ENCODE measurements around the gene TRAPPC2L. TPM values are rescaled to one million over a fixed set of nuclear protein-coding genes. Genes with fewer than 3 reads are reported as not detected.

TRAPPC2L gene
- total and polyA plus RNA-seq, 10 of the 15 experiments (the other 5 are each of a cell fraction or from before 2014, with no cell fraction given), result 56.3 to 363 (median 118) TPM

DNA sequence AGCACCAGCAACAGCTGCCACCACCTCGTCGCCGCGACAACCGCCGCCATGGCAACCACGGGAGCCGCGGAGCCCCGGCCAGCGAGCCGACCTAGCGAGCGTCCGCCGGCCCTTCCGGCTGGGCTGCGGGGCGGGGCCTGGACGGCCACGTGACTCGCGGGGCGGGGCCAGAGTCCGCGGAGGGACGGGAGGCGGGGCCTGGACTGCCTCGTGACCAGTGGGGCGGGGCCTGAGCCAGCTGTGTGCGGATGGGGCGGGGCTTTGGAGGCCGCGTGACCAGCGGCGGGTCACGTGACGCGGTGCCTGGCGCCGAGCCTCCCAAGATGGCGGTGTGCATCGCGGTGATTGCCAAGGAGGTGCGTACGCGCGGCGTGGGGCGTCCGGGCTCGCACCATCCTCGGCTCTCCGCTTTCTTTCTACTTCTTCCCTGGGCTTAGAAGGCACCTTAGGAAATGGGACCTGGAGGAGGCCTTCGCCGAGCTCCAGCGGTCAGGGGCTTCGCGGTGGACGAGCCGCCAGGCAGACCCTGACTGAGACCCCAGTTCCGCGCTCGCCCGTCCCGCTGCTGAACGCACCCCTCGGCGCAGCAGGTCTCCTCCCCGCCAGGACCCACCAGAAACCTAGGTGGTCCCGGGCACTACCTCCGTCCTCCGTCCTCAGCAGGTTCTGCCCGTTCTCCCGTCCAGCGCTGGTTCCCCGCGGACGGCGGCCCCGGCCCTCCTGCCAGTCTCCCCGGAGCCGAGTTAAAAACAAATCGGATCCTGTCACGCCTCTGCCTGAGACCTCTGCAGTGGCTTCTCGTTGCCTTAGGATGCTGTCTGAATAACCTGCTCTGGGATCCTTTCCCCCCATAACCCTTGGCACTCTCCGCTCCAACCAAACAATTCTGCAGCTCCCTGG lies at the start of gene TRAPPC2L, which contains the start of gene GALNS (continued):
- TF ChIP-seq, protein P1, sequence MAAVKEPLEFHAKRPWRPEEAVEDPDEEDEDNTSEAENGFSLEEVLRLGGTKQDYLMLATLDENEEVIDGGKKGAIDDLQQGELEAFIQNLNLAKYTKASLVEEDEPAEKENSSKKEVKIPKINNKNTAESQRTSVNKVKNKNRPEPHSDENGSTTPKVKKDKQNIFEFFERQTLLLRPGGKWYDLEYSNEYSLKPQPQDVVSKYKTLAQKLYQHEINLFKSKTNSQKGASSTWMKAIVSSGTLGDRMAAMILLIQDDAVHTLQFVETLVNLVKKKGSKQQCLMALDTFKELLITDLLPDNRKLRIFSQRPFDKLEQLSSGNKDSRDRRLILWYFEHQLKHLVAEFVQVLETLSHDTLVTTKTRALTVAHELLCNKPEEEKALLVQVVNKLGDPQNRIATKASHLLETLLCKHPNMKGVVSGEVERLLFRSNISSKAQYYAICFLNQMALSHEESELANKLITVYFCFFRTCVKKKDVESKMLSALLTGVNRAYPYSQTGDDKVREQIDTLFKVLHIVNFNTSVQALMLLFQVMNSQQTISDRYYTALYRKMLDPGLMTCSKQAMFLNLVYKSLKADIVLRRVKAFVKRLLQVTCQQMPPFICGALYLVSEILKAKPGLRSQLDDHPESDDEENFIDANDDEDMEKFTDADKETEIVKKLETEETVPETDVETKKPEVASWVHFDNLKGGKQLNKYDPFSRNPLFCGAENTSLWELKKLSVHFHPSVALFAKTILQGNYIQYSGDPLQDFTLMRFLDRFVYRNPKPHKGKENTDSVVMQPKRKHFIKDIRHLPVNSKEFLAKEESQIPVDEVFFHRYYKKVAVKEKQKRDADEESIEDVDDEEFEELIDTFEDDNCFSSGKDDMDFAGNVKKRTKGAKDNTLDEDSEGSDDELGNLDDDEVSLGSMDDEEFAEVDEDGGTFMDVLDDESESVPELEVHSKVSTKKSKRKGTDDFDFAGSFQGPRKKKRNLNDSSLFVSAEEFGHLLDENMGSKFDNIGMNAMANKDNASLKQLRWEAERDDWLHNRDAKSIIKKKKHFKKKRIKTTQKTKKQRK (IDR thresholded peaks at IDR 0.05; ENCODE audit: low read depth, low read length), result no peak
- TF ChIP-seq ATF7 (IDR thresholded peaks at IDR 0.05; ENCODE audit: low read depth) (no peak), RELA (IDR thresholded peaks at IDR 0.05; ENCODE audit: borderline replicate concordance, partially characterized antibody) (peak; percentile 91), CREB1 (IDR thresholded peaks at IDR 0.05; ENCODE audit: low read depth) (no peak), MXI1 (IDR thresholded peaks at IDR 0.05; ENCODE audit: low read depth, low read length) (peak; percentile 90), MTA3 (IDR thresholded peaks at IDR 0.05; ENCODE audit: borderline replicate concordance, low read length) (no peak), POU2F2 (IDR thresholded peaks at IDR 0.05; ENCODE audit: borderline replicate concordance, low read depth, low read length) (peak; percentile 39; the same call in 1 of the 3 replicates), SMARCA5 (IDR thresholded peaks at IDR 0.05) (no peak), CBX3 (IDR thresholded peaks at IDR 0.05; ENCODE audit: borderline replicate concordance, low read depth) (no peak), PAX5 (IDR thresholded peaks at IDR 0.05; ENCODE audit: borderline replicate concordance, low read depth, low read length) (no peak), MEF2A (IDR thresholded peaks at IDR 0.05; ENCODE audit: insufficient read depth, low read depth, low read length) (no peak), CHD2 (IDR thresholded peaks at IDR 0.05; ENCODE audit: borderline replicate concordance, low read depth, low read length) (0 out of 2 replicates have a peak, but pooled peaks have one; percentile 35)
- TF ChIP-seq, protein P2, sequence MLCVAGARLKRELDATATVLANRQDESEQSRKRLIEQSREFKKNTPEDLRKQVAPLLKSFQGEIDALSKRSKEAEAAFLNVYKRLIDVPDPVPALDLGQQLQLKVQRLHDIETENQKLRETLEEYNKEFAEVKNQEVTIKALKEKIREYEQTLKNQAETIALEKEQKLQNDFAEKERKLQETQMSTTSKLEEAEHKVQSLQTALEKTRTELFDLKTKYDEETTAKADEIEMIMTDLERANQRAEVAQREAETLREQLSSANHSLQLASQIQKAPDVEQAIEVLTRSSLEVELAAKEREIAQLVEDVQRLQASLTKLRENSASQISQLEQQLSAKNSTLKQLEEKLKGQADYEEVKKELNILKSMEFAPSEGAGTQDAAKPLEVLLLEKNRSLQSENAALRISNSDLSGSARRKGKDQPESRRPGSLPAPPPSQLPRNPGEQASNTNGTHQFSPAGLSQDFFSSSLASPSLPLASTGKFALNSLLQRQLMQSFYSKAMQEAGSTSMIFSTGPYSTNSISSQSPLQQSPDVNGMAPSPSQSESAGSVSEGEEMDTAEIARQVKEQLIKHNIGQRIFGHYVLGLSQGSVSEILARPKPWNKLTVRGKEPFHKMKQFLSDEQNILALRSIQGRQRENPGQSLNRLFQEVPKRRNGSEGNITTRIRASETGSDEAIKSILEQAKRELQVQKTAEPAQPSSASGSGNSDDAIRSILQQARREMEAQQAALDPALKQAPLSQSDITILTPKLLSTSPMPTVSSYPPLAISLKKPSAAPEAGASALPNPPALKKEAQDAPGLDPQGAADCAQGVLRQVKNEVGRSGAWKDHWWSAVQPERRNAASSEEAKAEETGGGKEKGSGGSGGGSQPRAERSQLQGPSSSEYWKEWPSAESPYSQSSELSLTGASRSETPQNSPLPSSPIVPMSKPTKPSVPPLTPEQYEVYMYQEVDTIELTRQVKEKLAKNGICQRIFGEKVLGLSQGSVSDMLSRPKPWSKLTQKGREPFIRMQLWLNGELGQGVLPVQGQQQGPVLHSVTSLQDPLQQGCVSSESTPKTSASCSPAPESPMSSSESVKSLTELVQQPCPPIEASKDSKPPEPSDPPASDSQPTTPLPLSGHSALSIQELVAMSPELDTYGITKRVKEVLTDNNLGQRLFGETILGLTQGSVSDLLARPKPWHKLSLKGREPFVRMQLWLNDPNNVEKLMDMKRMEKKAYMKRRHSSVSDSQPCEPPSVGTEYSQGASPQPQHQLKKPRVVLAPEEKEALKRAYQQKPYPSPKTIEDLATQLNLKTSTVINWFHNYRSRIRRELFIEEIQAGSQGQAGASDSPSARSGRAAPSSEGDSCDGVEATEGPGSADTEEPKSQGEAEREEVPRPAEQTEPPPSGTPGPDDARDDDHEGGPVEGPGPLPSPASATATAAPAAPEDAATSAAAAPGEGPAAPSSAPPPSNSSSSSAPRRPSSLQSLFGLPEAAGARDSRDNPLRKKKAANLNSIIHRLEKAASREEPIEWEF (IDR thresholded peaks at IDR 0.05; ENCODE audit: insufficient replicate concordance, low read depth, low read length), result no peak
- TF ChIP-seq, protein P3, sequence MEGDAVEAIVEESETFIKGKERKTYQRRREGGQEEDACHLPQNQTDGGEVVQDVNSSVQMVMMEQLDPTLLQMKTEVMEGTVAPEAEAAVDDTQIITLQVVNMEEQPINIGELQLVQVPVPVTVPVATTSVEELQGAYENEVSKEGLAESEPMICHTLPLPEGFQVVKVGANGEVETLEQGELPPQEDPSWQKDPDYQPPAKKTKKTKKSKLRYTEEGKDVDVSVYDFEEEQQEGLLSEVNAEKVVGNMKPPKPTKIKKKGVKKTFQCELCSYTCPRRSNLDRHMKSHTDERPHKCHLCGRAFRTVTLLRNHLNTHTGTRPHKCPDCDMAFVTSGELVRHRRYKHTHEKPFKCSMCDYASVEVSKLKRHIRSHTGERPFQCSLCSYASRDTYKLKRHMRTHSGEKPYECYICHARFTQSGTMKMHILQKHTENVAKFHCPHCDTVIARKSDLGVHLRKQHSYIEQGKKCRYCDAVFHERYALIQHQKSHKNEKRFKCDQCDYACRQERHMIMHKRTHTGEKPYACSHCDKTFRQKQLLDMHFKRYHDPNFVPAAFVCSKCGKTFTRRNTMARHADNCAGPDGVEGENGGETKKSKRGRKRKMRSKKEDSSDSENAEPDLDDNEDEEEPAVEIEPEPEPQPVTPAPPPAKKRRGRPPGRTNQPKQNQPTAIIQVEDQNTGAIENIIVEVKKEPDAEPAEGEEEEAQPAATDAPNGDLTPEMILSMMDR (IDR thresholded peaks at IDR 0.05 in 2 of 3, conservative IDR thresholded peaks at IDR 0.05 in 1 of 3; ENCODE audit: control insufficient read depth in 2 of 3, extremely low read depth in 1 of 3, insufficient read depth in 1 of 3, low read depth in 3 of 3, low read length in 3 of 3), result no peak
- TF ChIP-seq, protein P4, sequence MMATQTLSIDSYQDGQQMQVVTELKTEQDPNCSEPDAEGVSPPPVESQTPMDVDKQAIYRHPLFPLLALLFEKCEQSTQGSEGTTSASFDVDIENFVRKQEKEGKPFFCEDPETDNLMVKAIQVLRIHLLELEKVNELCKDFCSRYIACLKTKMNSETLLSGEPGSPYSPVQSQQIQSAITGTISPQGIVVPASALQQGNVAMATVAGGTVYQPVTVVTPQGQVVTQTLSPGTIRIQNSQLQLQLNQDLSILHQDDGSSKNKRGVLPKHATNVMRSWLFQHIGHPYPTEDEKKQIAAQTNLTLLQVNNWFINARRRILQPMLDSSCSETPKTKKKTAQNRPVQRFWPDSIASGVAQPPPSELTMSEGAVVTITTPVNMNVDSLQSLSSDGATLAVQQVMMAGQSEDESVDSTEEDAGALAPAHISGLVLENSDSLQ (IDR thresholded peaks at IDR 0.05), result no peak

Measured in GM12878 (cell line).